Calu3 (cell line): Measurements from ENCODE around the gene FIZ1. TPM values are rescaled to one million over a fixed set of nuclear protein-coding genes. Genes with fewer than 3 reads are reported as not detected.

Experiments used
- BruUV-seq: library from RNA; stranded (reverse); fragments of 400-500 nt; replicated peaks from 2 replicates; lab custom pipeline; 2021; lab: Mats Ljungman, UMichigan
- CTCF ChIA-PET: fragments of 300-600 bp; sonication (Branson Sonifier 250); formaldehyde crosslinking; loops from one replicate; lab custom pipeline; 2022; ENCODE audit warnings: antibody characterized with exemption; lab: Charles Lee
- DNase-seq: peaks from one replicate; pipeline ENCODE4 v3.0.0; 2022
- H3K27ac Mint-ChIP-seq: one replicate; pipeline ENCODE4 v1.8.0; 2022; ENCODE audit warnings: mixed read lengths; ENCODE audit not compliant: unreplicated experiment
- H3K27me3 Mint-ChIP-seq: one replicate; pipeline ENCODE4 v1.8.0; 2022; ENCODE audit warnings: mixed read lengths; ENCODE audit not compliant: unreplicated experiment
- H3K36me3 Mint-ChIP-seq: one replicate; pipeline ENCODE4 v1.8.0; 2022; ENCODE audit warnings: mild to moderate bottlenecking, moderate library complexity, mixed read lengths; ENCODE audit not compliant: insufficient read depth, unreplicated experiment
- H3K4me1 Mint-ChIP-seq: one replicate; pipeline ENCODE4 v1.8.0; 2022; ENCODE audit warnings: mild to moderate bottlenecking, low read depth, mixed read lengths; ENCODE audit not compliant: unreplicated experiment
- H3K4me3 Mint-ChIP-seq: one replicate; pipeline ENCODE4 v1.8.0; 2022; ENCODE audit warnings: mild to moderate bottlenecking, low read depth, moderate library complexity, mixed read lengths; ENCODE audit not compliant: unreplicated experiment
- H3K9me3 Mint-ChIP-seq: one replicate; pipeline ENCODE4 v1.8.0; 2022; ENCODE audit warnings: low read depth, mixed read lengths; ENCODE audit not compliant: unreplicated experiment
- intact Hi-C: fragments of 100-400 bp; cut with micrococcal nuclease; formaldehyde crosslinking; loops from one replicate; pipeline ENCODE4 v1.10.0; 2022; ENCODE audit not compliant: unreplicated experiment
- total RNA-seq: library from RNA; stranded (reverse); gene quantifications from 2 replicates; pipeline ENCODE4 v1.2.3, GENCODE V29; 2022
- TF ChIP-seq, protein P1 (sequence below): fragments of 200-600 bp; IDR thresholded peaks from one replicate; pipeline ENCODE4 v1.8.0; 2022; ENCODE audit warnings: antibody characterized with exemption; ENCODE audit not compliant: unreplicated experiment

The FIZ1 gene
- total RNA-seq, 1 experiment from 2014 or later = 18.6 TPM

DNA sequence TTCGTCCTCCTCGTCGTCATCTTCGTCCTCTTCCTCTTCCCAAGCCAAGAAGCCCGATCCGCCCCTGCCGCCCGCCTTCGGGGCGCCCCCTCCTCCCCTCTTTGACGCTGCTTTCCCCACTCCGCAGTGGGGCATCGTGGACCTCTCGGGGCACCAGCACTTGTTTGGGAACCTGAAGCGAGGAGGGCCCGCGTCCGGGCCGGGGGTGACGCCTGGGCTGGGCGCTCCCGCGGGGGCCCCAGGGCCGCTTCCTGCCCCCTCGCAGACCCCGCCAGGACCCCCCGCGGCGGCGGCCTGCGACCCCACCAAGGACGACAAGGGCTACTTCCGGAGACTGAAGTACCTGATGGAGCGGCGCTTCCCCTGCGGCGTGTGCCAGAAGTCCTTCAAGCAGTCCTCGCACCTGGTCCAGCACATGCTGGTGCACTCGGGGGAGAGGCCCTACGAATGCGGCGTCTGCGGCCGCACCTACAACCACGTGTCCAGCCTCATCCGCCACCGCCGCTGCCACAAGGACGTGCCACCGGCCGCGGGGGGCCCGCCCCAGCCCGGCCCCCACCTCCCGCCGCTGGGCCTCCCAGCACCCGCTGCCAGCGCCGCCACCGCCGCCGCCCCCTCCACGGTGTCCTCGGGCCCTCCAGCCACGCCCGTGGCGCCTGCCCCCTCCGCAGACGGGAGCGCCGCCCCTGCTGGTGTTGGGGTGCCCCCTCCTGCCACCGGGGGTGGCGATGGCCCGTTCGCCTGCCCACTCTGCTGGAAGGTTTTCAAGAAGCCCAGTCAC is 14.8 kb upstream of the FIZ1 start:
- no TSS peak for BruUV-seq
- Mint-ChIP-seq H3K36me3 (peaks cover 40% of the 10 kb centered on the region), H3K9me3 (no peaks in the 10 kb centered on the region), H3K27me3 (no peaks in the 10 kb centered on the region), H3K27ac (no peak overlapping the region), H3K4me3 (no peak overlapping the region), H3K4me1 (no peaks in the 10 kb centered on the region)
- no peak for DNase-seq
- intact Hi-C loops = no loop called here
- CTCF ChIA-PET = no interaction called here
- TF ChIP-seq, protein P1, sequence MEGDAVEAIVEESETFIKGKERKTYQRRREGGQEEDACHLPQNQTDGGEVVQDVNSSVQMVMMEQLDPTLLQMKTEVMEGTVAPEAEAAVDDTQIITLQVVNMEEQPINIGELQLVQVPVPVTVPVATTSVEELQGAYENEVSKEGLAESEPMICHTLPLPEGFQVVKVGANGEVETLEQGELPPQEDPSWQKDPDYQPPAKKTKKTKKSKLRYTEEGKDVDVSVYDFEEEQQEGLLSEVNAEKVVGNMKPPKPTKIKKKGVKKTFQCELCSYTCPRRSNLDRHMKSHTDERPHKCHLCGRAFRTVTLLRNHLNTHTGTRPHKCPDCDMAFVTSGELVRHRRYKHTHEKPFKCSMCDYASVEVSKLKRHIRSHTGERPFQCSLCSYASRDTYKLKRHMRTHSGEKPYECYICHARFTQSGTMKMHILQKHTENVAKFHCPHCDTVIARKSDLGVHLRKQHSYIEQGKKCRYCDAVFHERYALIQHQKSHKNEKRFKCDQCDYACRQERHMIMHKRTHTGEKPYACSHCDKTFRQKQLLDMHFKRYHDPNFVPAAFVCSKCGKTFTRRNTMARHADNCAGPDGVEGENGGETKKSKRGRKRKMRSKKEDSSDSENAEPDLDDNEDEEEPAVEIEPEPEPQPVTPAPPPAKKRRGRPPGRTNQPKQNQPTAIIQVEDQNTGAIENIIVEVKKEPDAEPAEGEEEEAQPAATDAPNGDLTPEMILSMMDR = no peak

DNA sequence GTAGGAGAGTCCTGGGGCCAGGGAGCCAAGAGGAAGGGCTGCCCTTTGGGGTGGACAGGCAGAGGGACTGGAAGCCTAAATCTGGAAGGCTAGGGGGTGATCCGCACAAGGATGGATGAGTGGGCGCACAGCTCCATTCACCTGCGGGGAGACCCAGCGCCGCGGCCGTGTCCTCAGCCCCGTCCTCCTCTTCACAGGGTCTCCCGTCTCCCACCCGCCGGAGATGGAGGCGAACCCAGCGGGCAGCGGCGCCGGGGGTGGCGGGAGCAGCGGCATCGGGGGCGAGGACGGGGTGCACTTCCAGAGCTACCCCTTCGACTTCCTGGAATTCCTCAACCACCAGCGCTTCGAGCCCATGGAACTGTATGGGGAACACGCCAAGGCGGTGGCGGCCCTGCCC is 14.1 kb upstream of the FIZ1 start:
- intact Hi-C loops = no loop called here
- no peak for DNase-seq
- Mint-ChIP-seq H3K4me1 (no peaks in the 10 kb centered on the region), H3K27ac (no peak overlapping the region), H3K27me3 (no peaks in the 10 kb centered on the region), H3K36me3 (peaks cover 37% of the 10 kb centered on the region), H3K4me3 (no peak overlapping the region), H3K9me3 (no peaks in the 10 kb centered on the region)
- no TSS peak for BruUV-seq
- CTCF ChIA-PET = no interaction called here
- TF ChIP-seq, protein P1 = no peak

DNA sequence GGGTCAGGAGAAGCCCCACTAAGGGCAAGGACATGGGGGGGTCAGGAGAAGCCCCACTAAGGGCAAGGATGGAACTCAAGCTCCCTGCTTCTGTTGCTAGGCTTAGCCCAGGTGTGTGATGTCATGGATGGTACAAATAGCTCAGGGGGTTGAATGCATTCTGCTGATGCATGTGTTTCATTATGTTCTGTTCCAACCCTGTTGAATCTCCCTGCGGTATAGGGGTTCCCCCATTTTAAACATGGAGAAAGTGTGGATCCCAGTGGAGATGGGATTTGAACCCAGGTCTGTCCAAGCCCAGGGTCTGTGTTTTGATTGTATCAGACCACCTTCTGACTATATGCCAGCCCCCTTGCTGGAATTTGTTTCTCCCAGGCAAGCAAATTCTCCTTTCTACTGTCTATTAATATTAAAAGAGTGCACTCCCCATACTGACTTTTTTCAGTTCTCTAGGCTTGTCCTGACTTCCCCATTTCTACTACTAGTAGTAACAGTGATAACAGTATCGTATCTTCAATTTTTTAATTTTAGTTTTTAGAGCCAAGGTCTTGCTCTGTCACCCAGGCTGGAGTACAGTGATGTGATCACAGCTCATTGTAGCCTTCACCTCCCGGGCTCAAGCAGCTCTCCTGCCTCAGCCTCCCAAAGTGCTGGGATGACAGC is 12.8 kb upstream of the FIZ1 start:
- intact Hi-C loops = no loop called here
- Mint-ChIP-seq H3K9me3 (no peaks in the 10 kb centered on the region), H3K27ac (no peak overlapping the region), H3K4me3 (no peak overlapping the region), H3K4me1 (peaks cover 8% of the 10 kb centered on the region), H3K27me3 (no peaks in the 10 kb centered on the region), H3K36me3 (peaks cover 27% of the 10 kb centered on the region)
- no TSS peak for BruUV-seq
- TF ChIP-seq, protein P1 = no peak
- CTCF ChIA-PET = no interaction called here
- no peak for DNase-seq

DNA sequence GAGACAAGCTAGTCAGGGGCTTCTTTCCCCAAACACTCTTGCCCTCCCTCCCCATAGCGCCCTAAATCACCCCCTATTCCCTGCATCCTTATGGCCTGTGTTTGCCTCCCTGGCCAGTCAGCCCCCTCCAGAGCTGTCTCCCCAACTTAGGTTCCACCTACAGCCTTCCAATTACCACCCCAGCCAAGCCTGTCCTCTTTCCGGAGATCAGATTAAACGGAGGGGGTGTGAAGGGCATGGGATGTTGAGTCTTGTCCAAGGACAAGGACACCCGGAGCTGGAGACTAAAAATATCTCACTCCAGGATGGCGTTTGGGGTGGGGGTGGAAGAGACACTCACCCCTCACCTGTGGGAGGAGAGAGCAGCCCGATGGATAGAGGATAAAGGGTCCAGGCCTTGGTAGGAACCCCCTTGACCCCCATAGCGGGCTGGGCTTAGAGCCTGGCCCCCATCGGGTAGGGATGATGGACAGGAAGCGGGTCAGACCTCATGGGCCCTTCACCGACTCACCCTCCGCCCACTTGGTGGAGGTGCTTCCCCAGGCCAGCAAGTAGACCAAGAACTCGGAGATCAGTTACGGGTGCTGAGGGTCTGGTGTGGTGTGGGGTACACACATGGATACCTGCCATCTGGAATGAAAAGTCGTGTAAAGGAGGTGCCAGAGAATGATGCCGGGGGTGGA is 12.1 kb upstream of the FIZ1 start:
- Mint-ChIP-seq H3K4me1 (peaks cover 15% of the 10 kb centered on the region), H3K27me3 (no peaks in the 10 kb centered on the region), H3K27ac (no peak overlapping the region), H3K36me3 (peaks cover 28% of the 10 kb centered on the region), H3K9me3 (no peaks in the 10 kb centered on the region), H3K4me3 (no peak overlapping the region)
- CTCF ChIA-PET = no interaction called here
- no TSS peak for BruUV-seq
- TF ChIP-seq, protein P1 = no peak
- no peak for DNase-seq
- intact Hi-C loops = no loop called here
